ENCODE data around the gene THSD7A. TPM values are rescaled to one million over a fixed set of nuclear protein-coding genes. Genes with fewer than 3 reads are reported as not detected.

The THSD7A gene
- total and polyA plus RNA-seq, 9 of the 15 experiments (the other 6 are each of a cell fraction or from before 2014, with no cell fraction given) = 0.01 to 0.02 TPM; not detected in 7

GRCh38 chr7:11355399-11356005 lies 476.5 kb downstream of the THSD7A start:
- no peaks in the 10 kb centered on the region for H3K36me3 ChIP-seq (ENCODE audit: control insufficient read depth, insufficient read depth, low read length)
- no peaks in the 10 kb centered on the region for H3K4me1 ChIP-seq (replicated peaks in 1 of 2; ENCODE audit: control insufficient read depth in 2 of 2, insufficient read depth in 2 of 2, low read length in 2 of 2)
- H3K4me2 ChIP-seq (ENCODE audit: insufficient read depth, low read length) = no peak overlapping the region
- no peaks in the 10 kb centered on the region for H3K9me1 ChIP-seq (ENCODE audit: control insufficient read depth, insufficient read depth, low read length)
- no peak for DNase-seq (ENCODE audit: extremely low read depth in 1 of 4, low spot score in 3 of 4)
- WGBS (ENCODE audit: insufficient coverage, low coverage, missing lambda C conversion rate) = 0% methylated on average over 5 of the region's 5 CpGs
- TF ChIP-seq KDM1A (IDR thresholded peaks at IDR 0.05) = no peak
- TF ChIP-seq, protein P1, sequence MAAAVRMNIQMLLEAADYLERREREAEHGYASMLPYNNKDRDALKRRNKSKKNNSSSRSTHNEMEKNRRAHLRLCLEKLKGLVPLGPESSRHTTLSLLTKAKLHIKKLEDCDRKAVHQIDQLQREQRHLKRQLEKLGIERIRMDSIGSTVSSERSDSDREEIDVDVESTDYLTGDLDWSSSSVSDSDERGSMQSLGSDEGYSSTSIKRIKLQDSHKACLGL (CRISPR knock-in tag; IDR thresholded peaks at IDR 0.05; ENCODE audit: borderline replicate concordance, poor library complexity, severe bottlenecking) = no peak
- no peak for TF ChIP-seq DNMT1 (IDR thresholded peaks at IDR 0.05)
- no peak for TF ChIP-seq SLC30A9 (CRISPR knock-in tag; IDR thresholded peaks at IDR 0.05)
- TF ChIP-seq, protein P2, sequence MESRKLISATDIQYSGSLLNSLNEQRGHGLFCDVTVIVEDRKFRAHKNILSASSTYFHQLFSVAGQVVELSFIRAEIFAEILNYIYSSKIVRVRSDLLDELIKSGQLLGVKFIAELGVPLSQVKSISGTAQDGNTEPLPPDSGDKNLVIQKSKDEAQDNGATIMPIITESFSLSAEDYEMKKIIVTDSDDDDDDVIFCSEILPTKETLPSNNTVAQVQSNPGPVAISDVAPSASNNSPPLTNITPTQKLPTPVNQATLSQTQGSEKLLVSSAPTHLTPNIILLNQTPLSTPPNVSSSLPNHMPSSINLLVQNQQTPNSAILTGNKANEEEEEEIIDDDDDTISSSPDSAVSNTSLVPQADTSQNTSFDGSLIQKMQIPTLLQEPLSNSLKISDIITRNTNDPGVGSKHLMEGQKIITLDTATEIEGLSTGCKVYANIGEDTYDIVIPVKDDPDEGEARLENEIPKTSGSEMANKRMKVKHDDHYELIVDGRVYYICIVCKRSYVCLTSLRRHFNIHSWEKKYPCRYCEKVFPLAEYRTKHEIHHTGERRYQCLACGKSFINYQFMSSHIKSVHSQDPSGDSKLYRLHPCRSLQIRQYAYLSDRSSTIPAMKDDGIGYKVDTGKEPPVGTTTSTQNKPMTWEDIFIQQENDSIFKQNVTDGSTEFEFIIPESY (CRISPR knock-in tag; IDR thresholded peaks at IDR 0.05) = no peak
- no peak for TF ChIP-seq HDAC8 (tag; IDR thresholded peaks at IDR 0.05)
- TF ChIP-seq TARDBP (IDR thresholded peaks at IDR 0.05) = no peak
- TF ChIP-seq FIP1L1 (IDR thresholded peaks at IDR 0.05; ENCODE audit: low read depth, low read length, poor library complexity, severe bottlenecking) = no peak
- TF ChIP-seq SMAD3 (CRISPR knock-in tag; conservative IDR thresholded peaks at IDR 0.05) = no peak
- TF ChIP-seq MXI1 (IDR thresholded peaks at IDR 0.05; ENCODE audit: low read depth, low read length) = no peak
- no peak overlapping the region for H3K4me3 ChIP-seq
- no peaks in the 10 kb centered on the region for H3K9me3 ChIP-seq (replicated peaks; ENCODE audit: control insufficient read depth, insufficient read depth, low read depth, low read length)
- BruUV-seq (replicated peaks) = no TSS peak
- in situ Hi-C loops (cut with MboI) (no loop called here), intact Hi-C loops (cut with micrococcal nuclease) (no loop called here)
- H3K9ac ChIP-seq (ENCODE audit: insufficient read depth in 1 of 2, low read depth in 2 of 2, low read length in 2 of 2) = no peak overlapping the region
- H3K27me3 ChIP-seq (ENCODE audit: control insufficient read depth in 2 of 2, insufficient read depth in 2 of 2, low read length in 2 of 2) = no peaks in the 10 kb centered on the region; a peak in 1 of 5 replicates
- FAIRE-seq = no peak
- H3K79me2 ChIP-seq (ENCODE audit: control insufficient read depth, insufficient read depth, low read length) = no peaks in the 10 kb centered on the region
- ChIA-PET POLR2A (interaction anchor here (0.6 to 0.7 kb wide), 2 partner anchors 22 to 1384 kb away, joined by 3 to 4 read pairs; no protein-coding TSS in a partner anchor), CTCF (ENCODE audit: low intra/inter-chr PET ratio) (no interaction called here)
- H2AFZ ChIP-seq (ENCODE audit: low read depth, low read length) = no peak overlapping the region
- H4K20me1 ChIP-seq (replicated peaks; ENCODE audit: control insufficient read depth, insufficient read depth, low read length) = no peaks in the 10 kb centered on the region
- no peak overlapping the region for H3K27ac ChIP-seq (ENCODE audit: extremely low read depth, low read depth, low read length)
- ATAC-seq = no peak
